Left forelimb (tissue), 1 donor: ENCODE results near the gene USP6NL.

Experiments used
- DNase-seq: peaks from one replicate; pipeline ENCODE4 v3.0.0-alpha.2; 2018; ENCODE audit warnings: low spot score

USP6NL gene

GRCh38 chr10:11444531-11445228 is 166.8 kb downstream of the USP6NL start:
- peak; percentile 53 for DNase-seq

- peak; percentile 55 for DNase-seq
These were observed 167.3 kb downstream of the USP6NL start for GRCh38 chr10:11444155-11444530.

GRCh38 chr10:11443468-11444154 is 167.8 kb downstream of the USP6NL start:
- DNase-seq: peak; percentile 18

DNA sequence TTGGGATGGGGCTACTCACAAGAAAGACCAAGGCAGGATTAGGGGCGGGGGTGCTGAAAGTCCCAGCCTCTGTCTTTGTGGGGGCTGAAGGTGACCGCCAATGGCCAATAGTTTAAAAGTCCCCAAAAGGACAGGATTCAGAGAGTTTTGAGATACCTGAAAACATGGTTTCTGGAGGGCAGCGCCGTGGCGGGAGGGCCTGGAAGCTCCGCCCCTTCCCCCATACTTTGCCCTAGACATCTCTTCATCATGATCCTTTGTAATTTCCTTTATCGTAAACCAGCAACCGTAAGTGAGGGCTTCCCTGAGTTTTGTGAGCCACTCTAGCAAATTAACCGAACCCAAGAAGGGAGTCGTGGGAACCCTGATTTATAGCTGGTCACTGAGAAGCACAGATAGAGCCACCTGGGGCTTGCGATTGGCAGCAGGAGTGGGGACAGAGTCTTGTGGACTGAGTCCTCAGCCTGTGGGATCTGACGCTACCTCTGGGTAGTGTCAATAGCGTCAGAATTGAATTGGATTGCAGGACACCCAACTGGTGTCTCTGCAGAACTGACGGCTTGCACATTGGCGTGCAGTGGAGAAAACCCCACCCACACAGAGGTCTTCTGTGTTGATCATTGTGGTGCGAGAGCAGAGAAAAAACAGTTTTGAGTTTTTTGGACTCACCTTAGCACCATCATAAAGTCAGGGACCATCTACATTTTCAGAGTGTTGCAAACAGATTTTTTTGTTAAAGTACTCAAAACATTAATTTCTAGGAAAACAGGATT is 169.3 kb downstream of the USP6NL start:
- peak; percentile 40 for DNase-seq

GRCh38 chr10:11441151-11441535 is 170.3 kb downstream of the USP6NL start:
- peak; percentile 31 for DNase-seq

DNA sequence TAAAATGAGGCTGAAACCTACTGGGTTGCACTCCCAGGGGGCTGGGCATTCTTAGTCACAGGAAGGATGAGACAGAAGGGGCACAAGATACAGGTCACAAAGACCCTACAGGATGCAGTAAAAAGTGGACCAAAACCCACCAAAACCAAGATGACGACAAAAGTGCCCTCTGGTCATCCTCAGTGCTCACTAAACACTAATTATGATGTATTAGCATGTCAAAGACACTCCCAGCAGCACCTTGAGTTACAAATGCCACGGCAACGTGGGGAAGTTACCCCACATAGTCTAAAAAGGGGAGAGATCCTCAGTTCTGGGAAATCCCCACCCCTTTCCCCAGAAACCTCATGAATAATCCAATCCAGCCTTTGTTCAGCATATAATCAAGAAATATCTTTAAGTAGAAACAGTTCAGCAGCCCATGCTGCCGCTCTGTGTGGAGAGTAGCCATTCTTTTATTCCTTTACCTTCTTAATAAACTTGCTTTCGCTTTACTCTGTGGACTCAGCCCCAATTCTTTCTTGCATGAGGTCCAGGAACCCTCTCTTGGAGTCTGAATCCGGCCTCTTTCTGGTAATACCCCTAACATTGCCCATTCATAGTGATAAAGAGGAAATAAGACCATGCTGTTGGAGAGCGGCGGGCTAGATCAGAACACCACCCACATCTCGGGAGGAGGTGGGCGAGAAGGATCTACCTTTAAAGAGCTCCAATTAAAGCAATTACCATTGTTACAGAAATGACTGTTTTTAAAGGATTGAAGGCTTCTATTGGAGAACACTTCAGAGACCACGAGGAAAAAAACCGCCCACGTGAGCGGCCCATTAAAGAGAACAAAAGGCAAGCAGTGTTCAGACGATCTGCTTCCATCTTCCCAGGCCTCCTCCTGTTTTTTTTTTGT is 170.9 kb downstream of the USP6NL start:
- peak; percentile 25 for DNase-seq

GRCh38 chr10:11439523-11440053 is 171.9 kb downstream of the USP6NL start:
- peak; percentile 42 for DNase-seq

- DNase-seq: peak; percentile 67
These were observed 173.9 kb downstream of the USP6NL start for GRCh38 chr10:11437391-11438142.

DNA sequence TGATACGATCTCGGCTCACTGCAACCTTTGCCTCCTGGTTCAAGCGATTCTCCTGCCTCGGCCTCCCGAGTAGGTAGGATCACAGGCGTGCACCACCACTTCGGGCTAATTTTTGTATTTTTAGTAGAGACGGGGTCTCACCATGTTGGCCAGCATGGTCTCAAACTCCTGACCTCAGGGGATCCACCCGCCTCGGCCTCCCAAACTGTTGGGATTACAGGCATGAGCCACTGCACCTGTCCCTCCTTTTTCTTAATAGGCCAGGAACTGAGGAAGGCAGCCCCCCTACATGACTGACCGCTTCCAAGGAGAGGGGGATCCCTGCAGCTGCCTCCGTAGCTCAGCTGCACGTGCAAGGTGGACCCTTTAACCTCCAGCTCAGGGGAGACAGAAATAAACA is 175.0 kb downstream of the USP6NL start:
- peak; percentile 12 for DNase-seq

DNA sequence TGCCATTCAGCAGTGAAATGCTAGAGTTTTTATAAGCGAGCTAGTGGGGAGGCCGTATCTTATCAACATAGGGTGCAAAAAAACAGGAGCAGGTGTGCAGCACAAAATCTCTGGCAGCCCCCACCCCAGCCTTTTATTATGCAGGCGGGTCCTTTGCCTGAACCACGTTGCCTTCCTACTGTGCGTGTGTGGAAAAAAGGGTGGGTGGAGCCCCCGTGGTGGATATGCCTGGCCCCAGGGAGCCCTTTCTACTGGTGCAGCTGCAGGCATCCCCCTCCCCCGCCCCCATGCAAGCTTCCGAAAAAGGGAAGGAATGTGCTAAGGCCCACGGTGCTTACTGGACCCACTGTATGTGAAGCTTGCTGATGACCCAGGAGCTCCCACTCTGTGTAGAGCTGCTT is 175.9 kb downstream of the USP6NL start:
- DNase-seq: peak; percentile 17

DNA sequence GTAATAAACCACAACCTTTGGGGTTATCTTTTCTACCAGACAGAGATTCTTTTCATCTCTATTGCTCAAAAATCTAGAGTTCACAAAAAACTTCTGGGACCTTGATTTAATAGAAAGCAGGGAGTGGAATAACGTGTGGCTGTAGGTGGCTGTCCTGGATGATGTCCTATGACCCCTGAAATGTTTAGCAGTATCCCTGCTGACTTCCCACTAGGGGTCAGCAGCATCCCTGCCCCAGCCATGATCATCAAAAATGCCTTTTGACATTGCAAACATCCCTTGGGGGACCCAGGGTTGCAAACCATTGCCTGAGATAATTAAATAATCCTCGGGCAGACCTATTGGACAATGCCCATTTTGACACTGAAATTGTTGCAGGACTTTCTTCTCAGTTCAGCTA is 177.1 kb downstream of the USP6NL start:
- DNase-seq: no peak

DNA sequence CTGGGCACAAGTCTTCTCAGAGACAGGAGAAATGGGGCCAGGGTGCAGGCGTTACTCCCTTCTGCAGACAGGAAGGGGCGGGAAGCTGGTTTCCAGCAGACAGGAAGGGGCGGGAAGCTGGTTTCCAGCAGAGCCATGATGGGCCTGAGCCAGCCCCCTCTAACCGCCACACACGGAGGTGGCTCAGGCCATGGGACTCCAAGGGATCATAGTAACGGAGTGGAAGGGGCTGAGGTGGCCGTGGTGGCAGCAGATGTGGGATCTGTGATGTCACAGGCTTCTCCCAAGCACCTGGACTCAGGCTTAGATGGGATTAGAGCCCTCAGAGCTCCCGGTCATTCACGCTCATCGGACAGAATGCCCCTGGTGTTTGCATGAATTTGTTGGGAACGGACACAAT is 177.8 kb downstream of the USP6NL start:
- DNase-seq: peak; percentile 57

DNA sequence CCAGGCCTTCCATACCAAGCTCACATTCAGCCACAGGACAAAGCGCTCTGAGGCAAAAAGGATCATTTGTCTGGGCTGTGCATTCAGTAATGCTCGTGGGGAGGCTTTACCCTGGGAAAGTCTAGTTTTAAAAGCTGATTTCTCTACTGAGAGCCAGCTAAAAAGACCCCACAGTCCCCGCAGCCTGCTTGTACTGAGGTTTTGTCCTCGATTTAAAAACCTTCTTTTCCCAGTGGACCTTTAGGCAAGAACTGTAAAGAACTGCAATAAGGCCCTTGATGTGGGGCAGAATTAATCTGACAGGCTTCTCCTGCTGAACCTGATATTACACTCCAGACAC is 180.3 kb downstream of the USP6NL start:
- DNase-seq: no peak

DNA sequence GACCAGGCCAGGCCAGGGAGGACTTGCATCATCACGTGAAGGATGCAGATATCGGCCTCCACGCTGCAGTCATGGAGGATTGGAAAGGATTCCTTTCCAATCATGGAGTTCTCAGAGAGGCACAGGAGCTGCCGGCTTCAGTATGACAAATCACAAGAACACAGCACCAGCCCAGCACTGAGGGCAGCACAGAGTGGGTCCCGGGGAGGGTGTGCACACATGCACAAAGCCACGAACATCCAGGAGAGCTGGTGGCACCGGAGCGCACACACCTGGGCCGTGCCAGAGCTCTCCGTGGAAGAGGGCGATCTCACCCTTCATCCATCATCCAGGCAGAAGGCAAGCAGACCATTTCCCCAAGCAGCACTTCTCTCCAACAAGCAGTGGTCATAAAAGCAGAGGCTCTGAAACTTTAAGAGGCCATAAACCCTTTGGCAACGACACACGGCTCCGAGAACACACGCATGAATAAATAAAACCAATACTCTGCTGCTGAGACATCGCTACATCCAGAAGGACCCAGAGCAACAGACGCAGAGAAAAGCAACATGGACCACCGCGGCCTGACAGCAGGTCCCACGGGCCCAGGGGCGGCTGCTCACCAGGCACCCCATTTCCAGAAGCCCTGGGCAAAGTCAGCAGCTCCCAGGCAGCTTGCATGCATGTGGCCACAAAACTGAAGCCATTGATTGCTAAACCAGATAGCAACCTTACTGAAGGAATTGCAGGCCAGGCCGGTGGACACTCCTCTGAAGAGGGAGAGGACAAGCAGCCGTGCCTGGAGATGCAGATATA is 180.8 kb downstream of the USP6NL start:
- DNase-seq: peak; percentile 22

DNA sequence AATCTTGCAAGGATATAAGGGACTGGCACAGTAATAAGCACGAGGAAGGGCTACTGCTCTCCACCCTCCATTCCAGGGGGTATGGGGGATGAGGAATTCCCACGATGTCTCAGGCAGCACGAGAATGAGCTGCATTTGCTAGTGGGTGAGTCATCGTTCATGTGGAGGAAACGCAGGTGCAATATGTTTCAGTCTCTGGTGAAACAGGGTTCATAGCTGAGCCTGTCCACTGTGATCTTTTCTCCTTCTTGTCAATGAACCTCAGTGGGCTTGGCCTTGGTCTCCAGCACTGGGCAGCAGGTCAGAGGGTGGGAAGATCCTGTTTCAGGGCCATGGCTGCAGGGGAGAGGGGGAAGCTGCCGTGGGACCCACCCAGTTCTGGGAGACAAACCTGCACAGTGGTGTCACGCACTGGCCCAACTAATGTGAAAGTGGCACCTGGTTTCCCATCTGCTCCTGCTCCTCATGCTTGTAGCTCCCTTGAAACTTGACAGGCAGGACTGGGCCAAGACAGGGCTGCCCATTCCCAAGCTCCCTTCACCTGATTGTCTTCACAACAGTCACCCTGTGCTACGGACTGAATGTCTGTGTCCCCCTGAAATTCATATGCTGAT is 181.9 kb downstream of the USP6NL start:
- peak; percentile 41 for DNase-seq

- peak; percentile 17 for DNase-seq
These were observed 185.8 kb downstream of the USP6NL start for GRCh38 chr10:11425676-11426075.

DNA sequence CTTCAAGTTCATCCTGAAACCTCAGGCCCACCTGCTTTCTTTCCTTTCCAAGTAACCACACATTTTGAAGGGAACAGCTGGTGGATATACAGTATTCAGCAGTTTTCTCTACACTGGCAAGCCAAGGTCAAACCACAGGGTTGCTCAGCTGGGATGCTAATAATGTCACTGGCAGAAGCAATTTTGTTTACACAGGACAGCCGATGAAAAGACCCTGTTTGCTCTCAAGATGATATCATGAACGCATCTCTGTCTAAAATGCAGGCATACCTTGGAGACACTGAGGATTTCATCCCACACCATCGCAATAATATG is 186.2 kb downstream of the USP6NL start:
- peak; percentile 38 for DNase-seq

DNA sequence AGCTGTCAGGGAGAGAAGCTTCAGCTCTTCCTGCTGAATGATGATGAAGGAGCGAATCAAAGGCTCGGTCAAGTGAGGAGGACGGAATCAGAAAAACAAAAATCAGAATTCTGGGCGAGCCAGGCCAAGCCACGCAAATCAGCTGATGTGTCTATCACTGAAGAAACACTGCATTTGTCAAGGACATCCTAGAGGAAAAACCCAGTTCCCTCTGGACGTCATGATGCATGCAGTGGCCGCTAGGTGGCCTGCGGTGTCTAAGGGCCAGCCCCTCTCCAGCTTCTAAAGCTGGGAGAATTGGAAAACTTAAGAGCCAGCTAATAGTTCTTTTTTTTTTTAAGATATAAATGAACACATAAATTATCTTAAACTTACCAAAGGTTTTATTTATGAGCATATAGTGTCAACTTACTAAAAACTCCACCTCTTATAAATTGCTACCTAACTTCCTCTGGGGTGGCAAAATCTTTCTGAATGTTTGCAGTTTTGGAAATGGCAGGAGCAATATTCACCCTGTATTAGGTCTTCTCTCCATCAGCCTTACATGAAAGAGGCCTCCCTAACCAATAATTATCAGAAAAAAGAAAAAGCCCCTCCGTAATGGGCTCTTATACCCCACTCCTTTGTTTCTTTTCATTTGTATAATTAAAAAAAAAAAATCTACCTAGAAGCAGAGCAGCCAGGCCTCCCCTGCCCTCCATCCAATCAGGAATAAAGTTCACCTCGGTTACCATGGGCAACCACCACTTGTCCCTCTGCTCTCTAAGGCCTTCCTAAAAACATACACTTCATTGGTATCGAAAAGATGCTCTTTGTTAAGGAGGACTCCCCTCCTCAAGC is 186.8 kb downstream of the USP6NL start:
- DNase-seq: peak; percentile 64

- DNase-seq: no peak
These were observed 194.5 kb downstream of the USP6NL start for GRCh38 chr10:11416974-11417373.
